ENCODE data around the gene LRRTM4. TPM values are rescaled to one million over a fixed set of nuclear protein-coding genes. Genes with fewer than 3 reads are reported as not detected.

LRRTM4 gene
- total and polyA plus RNA-seq, 10 of the 15 experiments (the other 5 are each of a cell fraction or from before 2014, with no cell fraction given): 0.01 to 1.0 TPM; not detected in 8

- H3K27me3 ChIP-seq (replicated peaks in 1 of 2; ENCODE audit: control insufficient read depth in 2 of 2, insufficient read depth in 2 of 2, low read length in 1 of 2): no peaks in the 10 kb centered on the region
- H3K79me2 ChIP-seq (ENCODE audit: control insufficient read depth, insufficient read depth, low read length): no peaks in the 10 kb centered on the region
- no peak overlapping the region for H3K9ac ChIP-seq (ENCODE audit: control insufficient read depth, insufficient read depth, low read length)
- no peak overlapping the region for H3K4me2 ChIP-seq (ENCODE audit: control insufficient read depth, insufficient read depth)
- RAD21 ChIA-PET (ENCODE audit: unreplicated experiment): no interaction called here
- POLR2A ChIA-PET: no interaction called here
- FAIRE-seq: no peak
- no TSS peak for BruUV-seq (replicated peaks)
- no peaks in the 10 kb centered on the region for H3K9me3 ChIP-seq (replicated peaks; ENCODE audit: control insufficient read depth, insufficient read depth, low read length)
- 0% methylated on average over 1 of the region's 1 CpG for WGBS (ENCODE audit: insufficient coverage, insufficient replicate concordance, low lambda C conversion rate, missing lambda C conversion rate)
- H4K20me1 ChIP-seq (ENCODE audit: control insufficient read depth, insufficient read depth): no peaks in the 10 kb centered on the region
- TF ChIP-seq EZH2 (IDR thresholded peaks at IDR 0.05; ENCODE audit: borderline replicate concordance, control insufficient read depth, low read depth, low read length): no peak
- no peak for TF ChIP-seq HDGF (IDR thresholded peaks at IDR 0.05)
- no peak for TF ChIP-seq PAX8 (IDR thresholded peaks at IDR 0.05)
- no peak for TF ChIP-seq TCF7 (IDR thresholded peaks at IDR 0.05; ENCODE audit: borderline replicate concordance)
- no peak for TF ChIP-seq RELB (IDR thresholded peaks at IDR 0.05; ENCODE audit: low read depth)
- TF ChIP-seq NFYB (IDR thresholded peaks at IDR 0.05; ENCODE audit: insufficient read depth, low read depth, low read length): no peak
- TF ChIP-seq TCF12 (IDR thresholded peaks at IDR 0.05; ENCODE audit: low read depth, low read length): no peak
- no peak for TF ChIP-seq JUNB (IDR thresholded peaks at IDR 0.05)
- TF ChIP-seq, protein P1, sequence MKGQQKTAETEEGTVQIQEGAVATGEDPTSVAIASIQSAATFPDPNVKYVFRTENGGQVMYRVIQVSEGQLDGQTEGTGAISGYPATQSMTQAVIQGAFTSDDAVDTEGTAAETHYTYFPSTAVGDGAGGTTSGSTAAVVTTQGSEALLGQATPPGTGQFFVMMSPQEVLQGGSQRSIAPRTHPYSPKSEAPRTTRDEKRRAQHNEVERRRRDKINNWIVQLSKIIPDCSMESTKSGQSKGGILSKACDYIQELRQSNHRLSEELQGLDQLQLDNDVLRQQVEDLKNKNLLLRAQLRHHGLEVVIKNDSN (IDR thresholded peaks at IDR 0.05; ENCODE audit: borderline replicate concordance, extremely low read length, insufficient read depth, low read depth, low read length): no peak
- no peak for TF ChIP-seq SRF (IDR thresholded peaks at IDR 0.05; ENCODE audit: low read depth in 2 of 2, low read length in 2 of 2)
- TF ChIP-seq FOS (IDR thresholded peaks at IDR 0.05; ENCODE audit: borderline replicate concordance, extremely low read depth, insufficient read length): no peak
- intact Hi-C loops (cut with micrococcal nuclease; ENCODE audit: unreplicated experiment) (no loop called here), in situ Hi-C loops (cut with MboI) (no loop called here)
- H3K4me3 ChIP-seq: no peak overlapping the region
- no peak for ATAC-seq
- DNase-seq (ENCODE audit: low read depth, low spot score): no peak
- H3K27ac ChIP-seq (ENCODE audit: control insufficient read depth, insufficient read depth): no peak overlapping the region
- SMC1A ChIA-PET (ENCODE audit: uncharacterized antibody, unreplicated experiment): interaction anchor here (0.9 kb wide), 1 partner anchor 17 kb away, joined by 3 read pairs; no protein-coding TSS in a partner anchor
- CTCF ChIA-PET: no interaction called here
- no peak overlapping the region for H2AFZ ChIP-seq (ENCODE audit: control insufficient read depth, low read depth, low read length)
- no peaks in the 10 kb centered on the region for H3K4me1 ChIP-seq (ENCODE audit: control insufficient read depth, insufficient read depth, low read length)
- H3K36me3 ChIP-seq (ENCODE audit: control insufficient read depth in 2 of 2, insufficient read depth in 2 of 2, low read length in 1 of 2): no peaks in the 10 kb centered on the region
Measured at GRCh38 chr2:76809136-76809535, 713.0 kb downstream of the LRRTM4 start.

Measured in GM12878 (cell line).